Heart left ventricle (tissue), 13 donors: ENCODE data around the gene ESYT2.

ENCODE experiments used
- CTCF ChIP-seq, 12 donors: fragments of 200-600 bp; sonication (generic) in 4 of 12; IDR thresholded peaks; one replicate each; pipeline versions ENCODE4 v1.5.0 to v1.8.0; 2018 to 2022; ENCODE audit warnings: antibody characterized with exemption in 12 of 12, mild to moderate bottlenecking in 5 of 12
- POLR2A ChIP-seq, 2 donors: fragments of 450-650 bp; IDR thresholded peaks; one replicate each; pipeline ENCODE4 v1.6.1; 2017; ENCODE audit warnings: antibody characterized with exemption in 2 of 2, mild to moderate bottlenecking in 2 of 2, moderate library complexity in 2 of 2
- donor health status: ischemic (EF 13 %, LVEDD 7.1; RV severe dilation, severe dysfunction).
- donor health status: DM: no; HTN: yes; CAD: no.
- donor health status: DM: no; HTN: no; CAD: no.
- donor health status: ischemic (EF 25% LVEDD 6.9; RV normal size, moderate dysfunction).
- donor health status: ischemic (EF 25% LVEDD 5.7; RV mildly dilated, moderate dysfunction).
- donor health status: ischemic (EF 35%, LVEDD 5.7; RV mildly dilated, moderate dysfunction).
- donor health status: nonischemic (EF 11% LVEDD 7.7; RV severe dilation, severe dysfunction).
- donor health status: DM: yes; HTN: yes; CAD: no.
- donor health status: PGD.
- donor health status: ischemic (EF 29% LVEDD 5.4; RV normal size, mild dysfunction).
- donor health status: nonischemic (EF 23%, LVEDD 6.1; RV moderate dilation, normal function).

GRCh38 chr7:158808126-158808525 lies 21.2 kb downstream of the ESYT2 start:
- TF ChIP-seq CTCF (IDR thresholded peaks at IDR 0.05) (no peak), POLR2A (IDR thresholded peaks at IDR 0.05) (no peak)
